HCT116 (cell line): ENCODE results near the gene VCX2. TPM values are rescaled to one million over a fixed set of nuclear protein-coding genes. Genes with fewer than 3 reads are reported as not detected.

Experiments used
- ATAC-seq: fragments of 200-7000 bp; cut with Tn5 transposase; 2 replicates; pipeline ENCODE4 v1.9.1; 2020; ENCODE audit warnings: mild to moderate bottlenecking, moderate library complexity
- BruUV-seq: library from RNA; stranded (reverse); fragments of 400-500 nt; replicated peaks from 2 replicates; lab custom pipeline; 2021; lab: Mats Ljungman, UMichigan
- CTCF ChIA-PET: fragments of 300-600 bp; sonication (Branson Sonifier 250); formaldehyde crosslinking; loops from one replicate; lab custom pipeline; 2021; ENCODE audit warnings: antibody characterized with exemption; lab: Charles Lee
- POLR2A ChIA-PET: fragments of 300-600, 350-600 bp; sonication (Branson Sonifier 250); formaldehyde crosslinking; loops from one replicate; lab custom pipeline; 2021; ENCODE audit warnings: antibody characterized with exemption; lab: Charles Lee
- RAD21 ChIA-PET, 2 experiments: fragments of 300-600 bp; sonication (Branson Sonifier 250); formaldehyde crosslinking; loops; one replicate each; lab custom pipeline; 2023; ENCODE audit warnings: low total read pairs in 2 of 2; ENCODE audit not compliant: uncharacterized antibody in 2 of 2, unreplicated experiment in 2 of 2, low non-redundant PET in 1 of 2; lab: Charles Lee
- DNase-seq: peaks from one replicate; pipeline ENCODE4 v3.0.0-alpha.2; 2010; ENCODE audit warnings: low read depth, low spot score
- H2AFZ ChIP-seq: fragments of 200-600 bp; shearing (Covaris generic), sonication (generic); 2 replicates; pipeline ENCODE4 v1.6.1; 2017; ENCODE audit warnings: low read depth, mixed run types, mixed read lengths, antibody characterized with exemption, low read length; ENCODE audit not compliant: poor library complexity, severe bottlenecking
- H3K27ac ChIP-seq: 2 replicates; pipeline ENCODE4 v1.5.1; 2012; ENCODE audit warnings: low read depth, low read length
- H3K27me3 ChIP-seq: fragments of 200-600 bp; sonication (generic); 2 replicates; pipeline ENCODE4 v1.6.1; 2016; ENCODE audit warnings: mixed run types, low read length, mixed read lengths; ENCODE audit not compliant: insufficient read depth
- H3K36me3 ChIP-seq, 2 experiments: fragments of 200-500 bp in 1 of 2; fragments of 200-600 bp in 1 of 2; sonication (Bioruptor generic) in 1 of 2; sonication (generic) in 1 of 2; 2 replicates each; pipeline versions ENCODE4 v1.5.1 to v1.6.1; 2014 to 2016; ENCODE audit warnings: low read length in 2 of 2, inconsistent platforms in 1 of 2, mixed read lengths in 1 of 2, mixed run types in 1 of 2; ENCODE audit not compliant: insufficient read depth in 2 of 2, control insufficient read depth in 1 of 2
- H3K4me1 ChIP-seq, 2 experiments: fragments of 200-600 bp in 1 of 2; sonication (generic) in 1 of 2; 2 replicates each; pipeline versions ENCODE4 v1.5.1 to v1.6.1; 2012 to 2017; ENCODE audit warnings: low read length in 2 of 2, inconsistent platforms in 1 of 2, mild to moderate bottlenecking in 1 of 2, mixed read lengths in 1 of 2, mixed run types in 1 of 2, moderate library complexity in 1 of 2; ENCODE audit not compliant: insufficient read depth in 2 of 2, control insufficient read depth in 1 of 2
- H3K4me2 ChIP-seq: fragments of 200-600 bp; sonication (generic); 2 replicates; pipeline ENCODE4 v1.6.1; 2017; ENCODE audit warnings: mixed run types, low read length, mixed read lengths
- H3K4me3 ChIP-seq, 2 experiments: fragments of 200-600 bp in 1 of 2; sonication (generic) in 1 of 2; replicated peaks in 1 of 2; 2 replicates each; pipeline ENCODE4 v1.5.1; 2011 to 2016; ENCODE audit warnings: low read length in 2 of 2, control low read depth in 1 of 2, low read depth in 1 of 2, mild to moderate bottlenecking in 1 of 2, mixed read lengths in 1 of 2, mixed run types in 1 of 2
- H3K79me2 ChIP-seq: fragments of 200-600 bp; sonication (generic); 2 replicates; pipeline ENCODE4 v1.6.1; 2017; ENCODE audit warnings: mild to moderate bottlenecking, mixed run types, low read length, moderate library complexity, mixed read lengths; ENCODE audit not compliant: insufficient read depth
- H3K9ac ChIP-seq: fragments of 200-600 bp; sonication (generic); 2 replicates; pipeline ENCODE4 v1.6.1; 2016; ENCODE audit warnings: low read length, mixed read lengths
- H3K9me2 ChIP-seq: fragments of 200-600 bp; sonication (generic), shearing (Covaris generic); 2 replicates; pipeline ENCODE4 v1.6.1; 2017; ENCODE audit warnings: mixed run types, mild to moderate bottlenecking, moderate library complexity; ENCODE audit not compliant: insufficient read depth
- H3K9me3 ChIP-seq, 2 experiments: fragments of 200-500 bp in 1 of 2; fragments of 200-600 bp in 1 of 2; sonication (Bioruptor generic) in 1 of 2; sonication (generic) in 1 of 2; 2 replicates each; pipeline ENCODE4 v1.6.1; 2014 to 2017; ENCODE audit warnings: low read length in 2 of 2, mixed read lengths in 2 of 2, inconsistent platforms in 1 of 2, low read depth in 1 of 2, mild to moderate bottlenecking in 1 of 2, mixed run types in 1 of 2, moderate library complexity in 1 of 2; ENCODE audit not compliant: control insufficient read depth in 1 of 2, insufficient read depth in 1 of 2
- H4K20me1 ChIP-seq: fragments of 200-600 bp; sonication (generic), shearing (Covaris generic); 2 replicates; pipeline ENCODE4 v1.6.1; 2017; ENCODE audit warnings: mixed run types, mild to moderate bottlenecking, moderate library complexity; ENCODE audit not compliant: insufficient read depth
- CBX3 ChIP-seq: IDR thresholded peaks from 2 replicates; pipeline ENCODE4 v1.6.1; 2012; ENCODE audit warnings: low read depth
- CEBPB ChIP-seq: IDR thresholded peaks from 2 replicates; pipeline ENCODE4 v1.6.1; 2012; ENCODE audit warnings: low read depth
- EGR1 ChIP-seq: IDR thresholded peaks from 2 replicates; pipeline ENCODE4 v1.6.1; 2012; ENCODE audit warnings: low read depth
- ELF1 ChIP-seq: IDR thresholded peaks from 2 replicates; pipeline ENCODE4 v1.6.1; 2012; ENCODE audit warnings: low read depth, borderline replicate concordance
- EZH2phosphoT487 ChIP-seq: fragments of 200-600 bp; IDR thresholded peaks from 2 replicates; pipeline ENCODE4 v1.6.1; 2018; ENCODE audit warnings: antibody characterized with exemption, borderline replicate concordance
- POLR2A ChIP-seq: IDR thresholded peaks from 2 replicates; pipeline ENCODE4 v1.7.0; 2011; ENCODE audit warnings: borderline replicate concordance; ENCODE audit not compliant: insufficient read depth, insufficient read length; ENCODE audit errors: extremely low read depth
- POLR2AphosphoS5 ChIP-seq: IDR thresholded peaks from 2 replicates; pipeline ENCODE4 v1.6.1; 2011; ENCODE audit warnings: mild to moderate bottlenecking, low read depth, low read length, moderate library complexity
- SIN3A ChIP-seq: IDR thresholded peaks from 2 replicates; pipeline ENCODE4 v1.6.1; 2012; ENCODE audit warnings: low read depth
- SRF ChIP-seq: IDR thresholded peaks from 2 replicates; pipeline ENCODE4 v1.6.1; 2012; ENCODE audit warnings: low read depth
- TCF7L2 ChIP-seq: IDR thresholded peaks from 2 replicates; pipeline ENCODE4 v1.7.0; 2011; ENCODE audit warnings: borderline replicate concordance, inconsistent platforms; ENCODE audit not compliant: insufficient read depth, insufficient read length; ENCODE audit errors: extremely low read depth
- YY1 ChIP-seq: IDR thresholded peaks from 2 replicates; pipeline ENCODE4 v1.6.1; 2011; ENCODE audit warnings: low read length, low read depth, moderate library complexity, mild to moderate bottlenecking; ENCODE audit not compliant: insufficient replicate concordance; ENCODE audit errors: extremely low read depth
- ZBTB33 ChIP-seq: IDR thresholded peaks from 2 replicates; pipeline ENCODE4 v1.6.1; 2011; ENCODE audit warnings: mild to moderate bottlenecking, low read length, moderate library complexity; ENCODE audit not compliant: insufficient replicate concordance; ENCODE audit errors: extremely low read depth
- intact Hi-C: fragments of 100-400 bp; cut with micrococcal nuclease; formaldehyde crosslinking; loops from 2 replicates; pipeline ENCODE4 v1.10.0; 2022
- total RNA-seq: library from RNA; stranded (reverse); gene quantifications from one replicate; pipeline ENCODE4 v1.2.1, GENCODE V29; 2021; ENCODE audit not compliant: unreplicated experiment
- TF ChIP-seq, protein P1 (sequence below), 3 experiments: fragments of 200-600 bp in 1 of 3; sonication (generic) in 1 of 3; IDR thresholded peaks in 2 of 3; conservative IDR thresholded peaks in 1 of 3; 2 replicates each; pipeline ENCODE4 v1.5.1; 2012 to 2017; ENCODE audit warnings: low read depth in 2 of 3, low read length in 2 of 3, antibody characterized with exemption in 1 of 3, borderline replicate concordance in 1 of 3, control low read depth in 1 of 3, mild to moderate bottlenecking in 1 of 3, mixed read lengths in 1 of 3, mixed run types in 1 of 3, moderate library complexity in 1 of 3; ENCODE audit not compliant: insufficient read depth in 1 of 3
- TF ChIP-seq, protein P2 (sequence below): IDR thresholded peaks from 2 replicates; pipeline ENCODE4 v1.6.1; 2012

Gene VCX2
- total RNA-seq, 1 experiment from 2014 or later = not detected

- H3K4me3 ChIP-seq = no peak overlapping the region
- H3K4me1 ChIP-seq = no peaks in the 10 kb centered on the region
- no peak overlapping the region for H2AFZ ChIP-seq
- H3K27ac ChIP-seq = no peak overlapping the region
- intact Hi-C loops = no loop called here
- H3K9me2 ChIP-seq = no peaks in the 10 kb centered on the region
- H3K79me2 ChIP-seq = no peaks in the 10 kb centered on the region
- ChIA-PET POLR2A (no interaction called here), CTCF (no interaction called here), RAD21 (no interaction called here)
- no TSS peak for BruUV-seq
- no peak overlapping the region for H3K9ac ChIP-seq
- no peaks in the 10 kb centered on the region for H3K36me3 ChIP-seq
- TF ChIP-seq ZBTB33 = no peak
- TF ChIP-seq CBX3 = no peak
- no peak for TF ChIP-seq ELF1
- no peak for TF ChIP-seq POLR2A
- TF ChIP-seq EZH2phosphoT487 = no peak
- TF ChIP-seq SRF = no peak
- TF ChIP-seq EGR1 = no peak
- TF ChIP-seq YY1 = no peak
- DNase-seq = no peak
- ATAC-seq = no peak
- no peaks in the 10 kb centered on the region; a peak in 1 of 4 replicates for H3K9me3 ChIP-seq
- H4K20me1 ChIP-seq = no peaks in the 10 kb centered on the region
- H3K27me3 ChIP-seq = no peaks in the 10 kb centered on the region
- no peak overlapping the region for H3K4me2 ChIP-seq
Measured at GRCh38 chrX:8201896-8202331, 30.8 kb upstream of the VCX2 start.

DNA sequence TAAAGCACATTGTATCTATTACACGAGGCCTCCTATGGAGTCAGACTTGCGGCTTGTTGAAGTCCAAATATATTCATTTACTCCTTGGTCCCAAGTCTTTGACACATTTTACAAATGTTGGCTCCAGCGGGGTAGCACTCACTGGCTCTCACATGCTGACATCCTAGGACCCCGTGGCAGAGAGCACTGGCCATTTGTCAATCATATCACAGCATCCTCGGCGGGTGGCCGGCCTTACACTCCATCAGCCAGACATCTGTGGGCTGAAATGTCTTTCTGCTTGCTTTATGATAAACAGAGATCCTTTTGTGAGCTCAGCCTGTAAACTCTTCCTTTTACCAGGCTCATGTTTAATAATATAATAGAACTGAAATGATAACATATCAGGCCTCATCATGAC, 25.7 kb upstream of the VCX2 start:
- ChIA-PET CTCF (no interaction called here), POLR2A (no interaction called here), RAD21 (no interaction called here)
- intact Hi-C loops = no loop called here
- no peaks in the 10 kb centered on the region for H4K20me1 ChIP-seq
- no peaks in the 10 kb centered on the region for H3K9me3 ChIP-seq
- ATAC-seq (no peak), DNase-seq (no peak)
- H3K79me2 ChIP-seq = no peaks in the 10 kb centered on the region
- no peak overlapping the region for H3K27ac ChIP-seq
- no peaks in the 10 kb centered on the region for H3K9me2 ChIP-seq
- no peak overlapping the region for H3K4me3 ChIP-seq
- no peak overlapping the region for H2AFZ ChIP-seq
- no peak overlapping the region for H3K4me2 ChIP-seq
- no TSS peak for BruUV-seq
- no peaks in the 10 kb centered on the region for H3K36me3 ChIP-seq
- no peaks in the 10 kb centered on the region for H3K4me1 ChIP-seq
- no peak overlapping the region for H3K9ac ChIP-seq
- no peaks in the 10 kb centered on the region for H3K27me3 ChIP-seq
- TF ChIP-seq CEBPB = no peak
- TF ChIP-seq POLR2AphosphoS5 = no peak
- no peak for TF ChIP-seq SIN3A
- no peak for TF ChIP-seq TCF7L2
- TF ChIP-seq SRF = no peak
- no peak for TF ChIP-seq EGR1
- TF ChIP-seq ZBTB33 = no peak
- no peak for TF ChIP-seq POLR2A
- TF ChIP-seq ELF1 = no peak
- TF ChIP-seq, protein P1, sequence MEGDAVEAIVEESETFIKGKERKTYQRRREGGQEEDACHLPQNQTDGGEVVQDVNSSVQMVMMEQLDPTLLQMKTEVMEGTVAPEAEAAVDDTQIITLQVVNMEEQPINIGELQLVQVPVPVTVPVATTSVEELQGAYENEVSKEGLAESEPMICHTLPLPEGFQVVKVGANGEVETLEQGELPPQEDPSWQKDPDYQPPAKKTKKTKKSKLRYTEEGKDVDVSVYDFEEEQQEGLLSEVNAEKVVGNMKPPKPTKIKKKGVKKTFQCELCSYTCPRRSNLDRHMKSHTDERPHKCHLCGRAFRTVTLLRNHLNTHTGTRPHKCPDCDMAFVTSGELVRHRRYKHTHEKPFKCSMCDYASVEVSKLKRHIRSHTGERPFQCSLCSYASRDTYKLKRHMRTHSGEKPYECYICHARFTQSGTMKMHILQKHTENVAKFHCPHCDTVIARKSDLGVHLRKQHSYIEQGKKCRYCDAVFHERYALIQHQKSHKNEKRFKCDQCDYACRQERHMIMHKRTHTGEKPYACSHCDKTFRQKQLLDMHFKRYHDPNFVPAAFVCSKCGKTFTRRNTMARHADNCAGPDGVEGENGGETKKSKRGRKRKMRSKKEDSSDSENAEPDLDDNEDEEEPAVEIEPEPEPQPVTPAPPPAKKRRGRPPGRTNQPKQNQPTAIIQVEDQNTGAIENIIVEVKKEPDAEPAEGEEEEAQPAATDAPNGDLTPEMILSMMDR (IDR thresholded peaks at IDR 0.05 in 2 of 3, conservative IDR thresholded peaks at IDR 0.05 in 1 of 3; ENCODE audit: borderline replicate concordance in 1 of 3, insufficient read depth in 1 of 3, low read depth in 2 of 3, low read length in 2 of 3) = no peak
- TF ChIP-seq, protein P2, sequence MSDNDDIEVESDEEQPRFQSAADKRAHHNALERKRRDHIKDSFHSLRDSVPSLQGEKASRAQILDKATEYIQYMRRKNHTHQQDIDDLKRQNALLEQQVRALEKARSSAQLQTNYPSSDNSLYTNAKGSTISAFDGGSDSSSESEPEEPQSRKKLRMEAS = no peak
